Psoas muscle (tissue), 8 donors: ENCODE data around the gene ZNF18. TPM values are rescaled to one million over a fixed set of nuclear protein-coding genes. Genes with fewer than 3 reads are reported as not detected.

Experiments used
- ATAC-seq, 4 donors: fragments of 200-7000 bp; cut with Tn5 transposase; one replicate each; pipeline ENCODE4 v1.9.1; 2020; ENCODE audit warnings: moderate library complexity in 3 of 4, mild to moderate bottlenecking in 2 of 4
- DNase-seq, 2 donors: peaks; one replicate each; pipeline ENCODE4 v3.0.0-alpha.2; 2020
- H3K27ac ChIP-seq: fragments of 200-600 bp; one replicate; pipeline ENCODE4 v1.8.0; 2022
- H3K27me3 ChIP-seq, 3 donors: fragments of 200-600 bp in 1 of 3; one replicate each; pipeline versions ENCODE4 v1.6.1 to v1.8.0; 2013 to 2022; ENCODE audit warnings: low read length in 2 of 3, mild to moderate bottlenecking in 2 of 3, moderate library complexity in 1 of 3; ENCODE audit not compliant: insufficient read depth in 3 of 3
- H3K36me3 ChIP-seq, 2 donors: fragments of 200-600 bp in 1 of 2; one replicate each; pipeline versions ENCODE4 v1.6.1 to v1.8.0; 2013 to 2022; ENCODE audit warnings: low read depth in 1 of 2, mild to moderate bottlenecking in 1 of 2, moderate library complexity in 1 of 2; ENCODE audit not compliant: insufficient read depth in 1 of 2
- H3K4me1 ChIP-seq: fragments of 200-600 bp; one replicate; pipeline ENCODE4 v1.8.0; 2022
- H3K4me3 ChIP-seq: fragments of 200-600 bp; one replicate; pipeline ENCODE4 v1.8.0; 2022; ENCODE audit warnings: mild to moderate bottlenecking
- H3K9me3 ChIP-seq: fragments of 200-600 bp; one replicate; pipeline ENCODE4 v1.8.0; 2022
- WGBS, 3 donors: extraction: QIAGEN DNeasy Blood & Tissue Kit; methylation state at CpG; one replicate each; pipeline versions ENCODE4 v1.1.6 to v1.1.7; 2013; 5-methylcytosine and 5-hydroxymethylcytosine counted together
- intact Hi-C, 2 donors: fragments of 100-400 bp; cut with DNase I; formaldehyde crosslinking; loops; one replicate each; pipeline versions ENCODE4 v1.11.0 to v1.14.2; 2022
- polyA plus RNA-seq, 3 donors: library from polyadenylated mRNA; stranded (reverse); fragments of 200-250 nt; gene quantifications; one replicate each; pipeline ENCODE4 v1.2.3, GENCODE V29; 2013
- total RNA-seq, 4 donors: library from RNA; stranded (reverse); fragmentation: NEBNext Ultra II Directional in 2 of 4; extraction: Animal tissue kit (Norgen Biotek cat#: 25700) in 2 of 4; gene quantifications; one replicate each; pipeline versions ENCODE4 v1.2.1 to v1.2.4, GENCODE V29; 2021 to 2023
- TF ChIP-seq, protein P1 (sequence below): fragments of 200-600 bp; IDR thresholded peaks from one replicate; pipeline ENCODE4 v1.8.0; 2022; ENCODE audit warnings: antibody characterized with exemption
- donor health status: healthy with polysubstance abuse.
- donor health status: DM: no; HTN: no; CAD: no; lungs with moderate emphysema.
- donor health status: Bipolar disorder and iron deficiency.
- donor health status: healthy.
- donor health status: DM: yes; HTN: yes; CAD: no.
- donor health status: DM: no; HTN: no; CAD: no.
- donor health status: DM: no; HTN: no; CAD: no.
- donor health status: DM: yes; HTN: yes; CAD: no.

Gene ZNF18
- total and polyA plus RNA-seq, 7 donors = 3.4 to 10.0 (median 5.0) TPM

DNA sequence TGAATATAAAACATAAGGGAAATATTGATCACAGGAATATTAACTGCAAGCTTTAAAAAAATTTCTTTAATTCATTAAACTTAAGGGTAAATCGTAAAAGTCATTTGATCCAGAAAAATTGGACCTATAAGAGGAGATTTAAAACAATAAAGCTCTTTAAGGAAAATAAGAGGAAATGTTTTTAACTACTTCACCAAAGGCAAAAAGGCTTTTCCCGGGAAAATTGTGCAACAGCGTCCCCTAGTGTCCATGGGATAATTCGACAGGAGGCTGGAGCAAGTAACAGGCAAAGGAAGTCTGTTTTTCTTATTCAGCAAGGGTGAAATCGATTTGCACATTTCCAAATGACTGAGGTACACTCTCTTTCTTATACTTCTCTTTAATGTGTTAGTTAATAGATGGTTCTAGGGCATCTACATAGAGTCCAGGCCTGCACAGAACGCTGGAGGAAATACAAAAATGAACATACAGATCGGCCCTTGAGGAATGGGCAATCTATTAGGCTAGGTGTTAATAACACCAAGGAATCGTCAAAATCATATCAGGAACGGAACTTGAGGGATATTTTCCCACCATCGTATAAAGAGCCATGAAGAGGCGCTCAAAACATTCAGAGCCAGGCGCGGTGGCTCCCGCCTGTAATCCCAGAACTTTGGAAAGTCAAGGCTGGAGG, 61.4 kb downstream of the ZNF18 start:
- Histone ChIP-seq H3K4me3 (no peak overlapping the region), H3K9me3 (no peaks in the 10 kb centered on the region), H3K27ac (no peak overlapping the region), H3K4me1 (no peaks in the 10 kb centered on the region), H3K36me3 (no peaks in the 10 kb centered on the region), H3K27me3 (no peaks in the 10 kb centered on the region)
- 36 to 38% (median 38%) methylated on average over 14 of the region's 14 CpGs for WGBS, 3 donors
- ATAC-seq (no peak), DNase-seq (peak in 1 of 2 donors; percentile 25)
- intact Hi-C loops = no loop called here
- TF ChIP-seq, protein P1, sequence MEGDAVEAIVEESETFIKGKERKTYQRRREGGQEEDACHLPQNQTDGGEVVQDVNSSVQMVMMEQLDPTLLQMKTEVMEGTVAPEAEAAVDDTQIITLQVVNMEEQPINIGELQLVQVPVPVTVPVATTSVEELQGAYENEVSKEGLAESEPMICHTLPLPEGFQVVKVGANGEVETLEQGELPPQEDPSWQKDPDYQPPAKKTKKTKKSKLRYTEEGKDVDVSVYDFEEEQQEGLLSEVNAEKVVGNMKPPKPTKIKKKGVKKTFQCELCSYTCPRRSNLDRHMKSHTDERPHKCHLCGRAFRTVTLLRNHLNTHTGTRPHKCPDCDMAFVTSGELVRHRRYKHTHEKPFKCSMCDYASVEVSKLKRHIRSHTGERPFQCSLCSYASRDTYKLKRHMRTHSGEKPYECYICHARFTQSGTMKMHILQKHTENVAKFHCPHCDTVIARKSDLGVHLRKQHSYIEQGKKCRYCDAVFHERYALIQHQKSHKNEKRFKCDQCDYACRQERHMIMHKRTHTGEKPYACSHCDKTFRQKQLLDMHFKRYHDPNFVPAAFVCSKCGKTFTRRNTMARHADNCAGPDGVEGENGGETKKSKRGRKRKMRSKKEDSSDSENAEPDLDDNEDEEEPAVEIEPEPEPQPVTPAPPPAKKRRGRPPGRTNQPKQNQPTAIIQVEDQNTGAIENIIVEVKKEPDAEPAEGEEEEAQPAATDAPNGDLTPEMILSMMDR = peak; percentile 66

DNA sequence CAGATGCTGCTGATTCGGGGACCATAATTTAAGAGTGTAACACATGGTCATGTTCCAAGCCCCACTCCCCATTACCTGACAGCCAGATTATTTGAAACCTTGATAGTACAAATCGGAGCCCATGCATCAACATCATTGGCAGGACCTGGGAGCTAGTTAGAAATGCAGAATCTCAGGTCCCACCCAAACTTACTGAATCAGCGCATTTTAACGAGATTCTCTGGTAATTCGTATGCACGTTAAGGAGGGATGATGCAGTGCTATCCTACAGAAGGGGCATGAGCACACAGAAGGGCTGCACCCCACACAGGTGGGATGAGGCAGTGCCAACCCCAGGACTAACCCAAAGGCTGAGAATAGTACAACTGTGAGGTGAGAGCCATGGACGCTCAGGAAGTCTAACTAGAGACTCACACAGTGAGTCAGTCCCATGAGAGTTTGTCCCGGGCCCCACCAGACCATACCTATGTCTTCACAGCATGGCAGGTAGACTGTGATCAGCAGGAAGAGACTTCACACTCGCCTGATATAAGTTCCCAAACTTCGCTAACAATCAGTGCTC, 64.9 kb downstream of the ZNF18 start:
- no peak for ATAC-seq
- WGBS, 3 donors = 88 to 91% (median 90%) methylated on average over 10 of the region's 10 CpGs
- DNase-seq = no peak
- Histone ChIP-seq H3K36me3 (no peaks in the 10 kb centered on the region), H3K9me3 (no peaks in the 10 kb centered on the region), H3K4me1 (no peaks in the 10 kb centered on the region), H3K27me3 (no peaks in the 10 kb centered on the region), H3K4me3 (no peak overlapping the region), H3K27ac (no peak overlapping the region)
- intact Hi-C loops = no loop called here
- TF ChIP-seq, protein P1 = no peak

DNA sequence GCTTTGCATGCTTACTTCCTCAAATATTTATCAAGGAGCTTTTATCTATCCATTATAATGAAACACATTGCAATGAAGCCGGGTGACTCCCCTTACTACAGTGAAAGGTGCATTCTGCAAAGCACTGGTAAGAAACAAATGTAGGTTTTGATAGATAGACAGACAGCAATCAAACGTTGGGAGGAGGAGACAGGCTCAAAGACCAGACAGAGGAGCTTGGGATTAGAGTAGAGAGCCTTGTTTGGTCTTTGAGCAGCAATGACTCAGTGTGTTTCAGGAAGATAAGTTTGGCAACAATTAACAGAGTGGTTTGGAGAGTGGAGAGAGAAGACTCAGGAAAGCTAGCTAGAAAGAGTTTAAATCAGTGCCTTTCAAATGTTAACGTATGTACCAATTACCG, 68.8 kb downstream of the ZNF18 start:
- 70 to 76% (median 72%) methylated on average over 4 of the region's 4 CpGs for WGBS, 3 donors
- ATAC-seq = no peak
- intact Hi-C loops = no loop called here

More for the DNA sequence above, 68.8 kb downstream of the ZNF18 start:
- H3K36me3 ChIP-seq = no peaks in the 10 kb centered on the region
- TF ChIP-seq, protein P1 = no peak
- H3K4me3 ChIP-seq = no peak overlapping the region
- DNase-seq = no peak
- H3K9me3 ChIP-seq = no peaks in the 10 kb centered on the region
- H3K4me1 ChIP-seq = no peaks in the 10 kb centered on the region
- H3K27me3 ChIP-seq = peaks cover 0 to 2% (median 0%) of the 10 kb centered on the region in 3 donors
- no peak overlapping the region for H3K27ac ChIP-seq

Other genes with a start within 250 kb of the ZNF18 start
- gene MAP2K4, start 23.4 kb upstream of the ZNF18 start, total RNA-seq = 10 to 100 TPM; 26.2 to 34.2 (median 31.6) TPM
- gene MAP2K4, start 23.4 kb upstream of the ZNF18 start, polyA plus RNA-seq = 10 to 100 TPM; 12.9 to 40.0 (median 18.2) TPM